Activated CD8-positive, alpha-beta T cell treated with anti-CD3 and anti-CD28 coated beads, Interleukin-2, amount 10 ng/mL, durations not matched to agents 7 days and 5 days (primary cell): ENCODE measurements around the gene IL1R1. TPM values are rescaled to one million over a fixed set of nuclear protein-coding genes. Genes with fewer than 3 reads are reported as not detected.

Experiments
- ATAC-seq: fragments of 150-1000 bp; cut with Tn5 transposase; one replicate; pipeline ENCODE4 v1.10.0; 2021; ENCODE audit warnings: moderate library complexity
- CTCF ChIA-PET: fragments of 350-600 bp; sonication (Branson Sonifier 250); formaldehyde crosslinking; loops from one replicate; lab custom pipeline; 2021; ENCODE audit warnings: antibody characterized with exemption; lab: Charles Lee
- POLR2A ChIA-PET: fragments of 350-600 bp; sonication (Branson Sonifier 250); formaldehyde crosslinking; loops from one replicate; lab custom pipeline; 2021; ENCODE audit warnings: antibody characterized with exemption; lab: Charles Lee
- DNase-seq: peaks from one replicate; pipeline ENCODE4 v3.0.0-alpha.2; 2020
- H3K27ac Mint-ChIP-seq: one replicate; pipeline ENCODE4 v1.8.0; 2021; ENCODE audit warnings: mild to moderate bottlenecking, mixed read lengths
- H3K27me3 Mint-ChIP-seq: one replicate; pipeline ENCODE4 v1.8.0; 2021; ENCODE audit warnings: low read depth, mixed read lengths
- H3K36me3 Mint-ChIP-seq: one replicate; pipeline ENCODE4 v1.8.0; 2021; ENCODE audit warnings: low read depth, mixed read lengths
- H3K4me1 Mint-ChIP-seq: one replicate; pipeline ENCODE4 v1.8.0; 2021; ENCODE audit warnings: low read depth, mixed read lengths
- H3K4me3 Mint-ChIP-seq: one replicate; pipeline ENCODE4 v1.8.0; 2021; ENCODE audit warnings: mild to moderate bottlenecking, mixed read lengths
- H3K9me3 Mint-ChIP-seq: one replicate; pipeline ENCODE4 v1.8.0; 2022; ENCODE audit warnings: mixed read lengths; ENCODE audit not compliant: insufficient read depth
- total RNA-seq, 2 experiments: library from RNA; stranded (reverse); gene quantifications; one replicate each; pipeline ENCODE4 v1.2.3, GENCODE V29; 2021

The IL1R1 gene
- total RNA-seq, 2 experiments from 2014 or later = not detected

- peaks cover 11% of the 10 kb centered on the region for H3K36me3 Mint-ChIP-seq
- DNase-seq (no peak), ATAC-seq (peak; percentile 59)
- POLR2A ChIA-PET = interaction anchor here (0.6 kb wide), 1 partner anchor 26 kb away, joined by 3 read pairs; no protein-coding TSS in a partner anchor
- CTCF ChIA-PET = interaction anchor here (1.0 kb wide), 1 partner anchor 98 kb away, joined by 3 read pairs; no protein-coding TSS in a partner anchor
- peaks cover 28% of the 10 kb centered on the region for H3K27me3 Mint-ChIP-seq
- peaks cover 23% of the 10 kb centered on the region for H3K4me1 Mint-ChIP-seq
- peak overlapping the region; percentile 42 for H3K4me3 Mint-ChIP-seq
- no peak overlapping the region for H3K27ac Mint-ChIP-seq
- peaks cover 37% of the 10 kb centered on the region for H3K9me3 Mint-ChIP-seq
These were observed 393 bp downstream of the IL1R1 start for GRCh38 chr2:102142829-102143449.

GRCh38 chr2:102143450-102143985, 972 bp downstream of the IL1R1 start:
- CTCF ChIA-PET = no interaction called here

GRCh38 chr2:102144128-102144527, 1.6 kb downstream of the IL1R1 start:
- Mint-ChIP-seq H3K27me3 (peaks cover 28% of the 10 kb centered on the region), H3K9me3 (peaks cover 40% of the 10 kb centered on the region), H3K4me1 (peaks cover 12% of the 10 kb centered on the region), H3K4me3 (no peak overlapping the region), H3K36me3 (peaks cover 11% of the 10 kb centered on the region), H3K27ac (no peak overlapping the region)
- ATAC-seq (no peak), DNase-seq (no peak)
- CTCF ChIA-PET = no interaction called here
- POLR2A ChIA-PET = no interaction called here

More at GRCh38 chr2:102143450-102143985, 972 bp downstream of the IL1R1 start:
- DNase-seq (no peak), ATAC-seq (no peak)
- POLR2A ChIA-PET = no interaction called here
- Mint-ChIP-seq H3K4me3 (peak overlapping the region; percentile 42), H3K9me3 (peaks cover 37% of the 10 kb centered on the region), H3K27me3 (peaks cover 28% of the 10 kb centered on the region), H3K36me3 (peaks cover 11% of the 10 kb centered on the region), H3K27ac (no peak overlapping the region), H3K4me1 (peaks cover 17% of the 10 kb centered on the region)

- POLR2A ChIA-PET = no interaction called here
- ATAC-seq (no peak), DNase-seq (no peak)
- Mint-ChIP-seq H3K4me3 (no peak overlapping the region), H3K27me3 (peaks cover 28% of the 10 kb centered on the region), H3K27ac (no peak overlapping the region), H3K36me3 (peaks cover 11% of the 10 kb centered on the region), H3K4me1 (peaks cover 12% of the 10 kb centered on the region), H3K9me3 (peaks cover 43% of the 10 kb centered on the region)
- CTCF ChIA-PET = interaction anchor here (1.0 kb wide), 1 partner anchor 139 kb away, joined by 3 read pairs; no protein-coding TSS in a partner anchor
These were observed 2.6 kb downstream of the IL1R1 start for GRCh38 chr2:102145107-102145506.

- peaks cover 12% of the 10 kb centered on the region for H3K4me1 Mint-ChIP-seq
- ChIA-PET POLR2A (no interaction called here), CTCF (no interaction called here)
- no peak for ATAC-seq
- no peak for DNase-seq
- H3K27ac Mint-ChIP-seq = no peak overlapping the region
- peaks cover 23% of the 10 kb centered on the region for H3K27me3 Mint-ChIP-seq
- no peak overlapping the region for H3K4me3 Mint-ChIP-seq
- H3K9me3 Mint-ChIP-seq = peaks cover 47% of the 10 kb centered on the region
- H3K36me3 Mint-ChIP-seq = peaks cover 7% of the 10 kb centered on the region
These were observed 3.4 kb downstream of the IL1R1 start for GRCh38 chr2:102145934-102146333.

- Mint-ChIP-seq H3K27ac (no peak overlapping the region), H3K4me1 (peaks cover 5% of the 10 kb centered on the region), H3K27me3 (peaks cover 8% of the 10 kb centered on the region), H3K36me3 (peaks cover 5% of the 10 kb centered on the region), H3K4me3 (no peak overlapping the region), H3K9me3 (peaks cover 42% of the 10 kb centered on the region)
- ChIA-PET POLR2A (no interaction called here), CTCF (no interaction called here)
- no peak for ATAC-seq
- DNase-seq = peak; percentile 33
These were observed 5.4 kb downstream of the IL1R1 start for GRCh38 chr2:102147935-102148334.

GRCh38 chr2:102149243-102149642, 6.7 kb downstream of the IL1R1 start:
- no peak overlapping the region for H3K27ac Mint-ChIP-seq
- H3K27me3 Mint-ChIP-seq = no peaks in the 10 kb centered on the region
- peaks cover 5% of the 10 kb centered on the region for H3K36me3 Mint-ChIP-seq
- H3K4me3 Mint-ChIP-seq = no peak overlapping the region
- DNase-seq = no peak
- peaks cover 31% of the 10 kb centered on the region for H3K9me3 Mint-ChIP-seq
- no peak for ATAC-seq
- CTCF ChIA-PET = interaction anchor here (0.5 kb wide), 1 partner anchor 136 kb away, joined by 3 read pairs; no protein-coding TSS in a partner anchor
- peaks cover 2% of the 10 kb centered on the region for H3K4me1 Mint-ChIP-seq
- POLR2A ChIA-PET = no interaction called here

- POLR2A ChIA-PET = no interaction called here
These were observed 7.3 kb downstream of the IL1R1 start for GRCh38 chr2:102149644-102150455.

GRCh38 chr2:102154364-102154763, 11.8 kb downstream of the IL1R1 start:
- H3K4me1 Mint-ChIP-seq = no peaks in the 10 kb centered on the region
- no peak for DNase-seq
- H3K27ac Mint-ChIP-seq = no peak overlapping the region
- POLR2A ChIA-PET = no interaction called here
- CTCF ChIA-PET = no interaction called here
- ATAC-seq = no peak
- peaks cover 5% of the 10 kb centered on the region for H3K9me3 Mint-ChIP-seq
- H3K4me3 Mint-ChIP-seq = no peak overlapping the region
- H3K27me3 Mint-ChIP-seq = no peaks in the 10 kb centered on the region
- no peaks in the 10 kb centered on the region for H3K36me3 Mint-ChIP-seq

More at GRCh38 chr2:102149644-102150455, 7.3 kb downstream of the IL1R1 start:
- no peak for ATAC-seq
- no peak overlapping the region for H3K27ac Mint-ChIP-seq
- CTCF ChIA-PET = interaction anchor here (0.5 kb wide), 1 partner anchor 136 kb away, joined by 3 read pairs; no protein-coding TSS in a partner anchor
- peaks cover 27% of the 10 kb centered on the region for H3K9me3 Mint-ChIP-seq
- peaks cover 2% of the 10 kb centered on the region for H3K4me1 Mint-ChIP-seq
- peaks cover 5% of the 10 kb centered on the region for H3K36me3 Mint-ChIP-seq
- H3K27me3 Mint-ChIP-seq = no peaks in the 10 kb centered on the region
- no peak for DNase-seq
- H3K4me3 Mint-ChIP-seq = no peak overlapping the region

- Mint-ChIP-seq H3K9me3 (peaks cover 4% of the 10 kb centered on the region), H3K27me3 (no peaks in the 10 kb centered on the region), H3K4me3 (no peak overlapping the region), H3K27ac (no peak overlapping the region), H3K4me1 (no peaks in the 10 kb centered on the region), H3K36me3 (no peaks in the 10 kb centered on the region)
- DNase-seq (no peak), ATAC-seq (no peak)
- POLR2A ChIA-PET = no interaction called here
- CTCF ChIA-PET = interaction anchor here (1.3 to 2.0 kb wide), 2 partner anchors 86 to 97 kb away, joined by 3 to 6 read pairs; no protein-coding TSS in a partner anchor
These were observed 12.6 kb downstream of the IL1R1 start for GRCh38 chr2:102154946-102155702.
